Esophagus muscularis mucosa (tissue), 4 donors: ENCODE measurements around the gene PDGFC. TPM values are rescaled to one million over a fixed set of nuclear protein-coding genes. Genes with fewer than 3 reads are reported as not detected.

ENCODE experiments used
- DNase-seq: peaks from one replicate; pipeline ENCODE4 v3.0.0-alpha.2; 2017; ENCODE audit errors: extremely low spot score
- H3K27ac ChIP-seq, 4 donors: fragments of 200-600 bp; sonication (generic); replicated peaks in 1 of 4; 1 replicate in 3 of 4; 2 replicates in 1 of 4; pipeline ENCODE4 v1.5.1; 2016 to 2019; ENCODE audit warnings: mild to moderate bottlenecking in 1 of 4
- H3K27me3 ChIP-seq, 4 donors: fragments of 200-600 bp; sonication (generic); one replicate each; pipeline versions ENCODE4 v1.5.1 to v1.6.0; 2016 to 2019
- H3K36me3 ChIP-seq, 4 donors: fragments of 200-600 bp; sonication (generic); one replicate each; pipeline ENCODE4 v1.5.1; 2016 to 2019
- H3K4me1 ChIP-seq, 4 donors: fragments of 200-600 bp; sonication (generic); one replicate each; pipeline ENCODE4 v1.5.1; 2016 to 2019
- H3K4me3 ChIP-seq, 4 donors: fragments of 200-600 bp; sonication (generic); 1 replicate in 2 of 4; 2 replicates in 2 of 4; pipeline ENCODE4 v1.5.1; 2016 to 2019; ENCODE audit warnings: mild to moderate bottlenecking in 4 of 4, moderate library complexity in 1 of 4
- H3K9me3 ChIP-seq, 4 donors: fragments of 200-600 bp; sonication (generic); 1 replicate in 3 of 4; 2 replicates in 1 of 4; pipeline ENCODE4 v1.5.1; 2016 to 2019
- EP300 ChIP-seq: sonication (generic); formaldehyde crosslinking; IDR thresholded peaks from one replicate; pipeline ENCODE4 v1.6.1; 2017; ENCODE audit warnings: antibody characterized with exemption
- POLR2A ChIP-seq: fragments of 450-650 bp; IDR thresholded peaks from one replicate; pipeline ENCODE4 v1.6.1; 2017; ENCODE audit warnings: antibody characterized with exemption, moderate library complexity, mild to moderate bottlenecking, low read depth
- POLR2AphosphoS5 ChIP-seq, 2 donors: sonication (generic); formaldehyde crosslinking; IDR thresholded peaks; one replicate each; pipeline ENCODE4 v1.6.1; 2017; ENCODE audit warnings: antibody characterized with exemption in 2 of 2
- WGBS: methylation state at CpG from one replicate; pipeline ENCODE4 v1.1.5; 2018; 5-methylcytosine and 5-hydroxymethylcytosine counted together
- intact Hi-C: fragments of 100-400 bp; cut with DNase I; formaldehyde crosslinking; loops from one replicate; pipeline ENCODE4 v1.15.1; 2023
- total RNA-seq, 4 donors: library from RNA; depleted of rRNA; stranded (reverse); fragments of >200 nt; gene quantifications; one replicate each; pipeline versions ENCODE4 v1.1.0 to v1.2.1, GENCODE V29; 2016
- TF ChIP-seq, protein P1 (sequence below), 3 experiments: fragments of 200-600 bp in 2 of 3; fragments of 450-650 bp in 1 of 3; sonication (generic) in 2 of 3; IDR thresholded peaks; one replicate each; pipeline ENCODE4 v1.5.1; 2017 to 2019; ENCODE audit warnings: antibody characterized with exemption in 3 of 3, mild to moderate bottlenecking in 2 of 3, moderate library complexity in 1 of 3

Gene PDGFC, protein sequence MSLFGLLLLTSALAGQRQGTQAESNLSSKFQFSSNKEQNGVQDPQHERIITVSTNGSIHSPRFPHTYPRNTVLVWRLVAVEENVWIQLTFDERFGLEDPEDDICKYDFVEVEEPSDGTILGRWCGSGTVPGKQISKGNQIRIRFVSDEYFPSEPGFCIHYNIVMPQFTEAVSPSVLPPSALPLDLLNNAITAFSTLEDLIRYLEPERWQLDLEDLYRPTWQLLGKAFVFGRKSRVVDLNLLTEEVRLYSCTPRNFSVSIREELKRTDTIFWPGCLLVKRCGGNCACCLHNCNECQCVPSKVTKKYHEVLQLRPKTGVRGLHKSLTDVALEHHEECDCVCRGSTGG
- 10 to 100 TPM; 25.3 to 38.3 (median 30.0) TPM for total RNA-seq

DNA sequence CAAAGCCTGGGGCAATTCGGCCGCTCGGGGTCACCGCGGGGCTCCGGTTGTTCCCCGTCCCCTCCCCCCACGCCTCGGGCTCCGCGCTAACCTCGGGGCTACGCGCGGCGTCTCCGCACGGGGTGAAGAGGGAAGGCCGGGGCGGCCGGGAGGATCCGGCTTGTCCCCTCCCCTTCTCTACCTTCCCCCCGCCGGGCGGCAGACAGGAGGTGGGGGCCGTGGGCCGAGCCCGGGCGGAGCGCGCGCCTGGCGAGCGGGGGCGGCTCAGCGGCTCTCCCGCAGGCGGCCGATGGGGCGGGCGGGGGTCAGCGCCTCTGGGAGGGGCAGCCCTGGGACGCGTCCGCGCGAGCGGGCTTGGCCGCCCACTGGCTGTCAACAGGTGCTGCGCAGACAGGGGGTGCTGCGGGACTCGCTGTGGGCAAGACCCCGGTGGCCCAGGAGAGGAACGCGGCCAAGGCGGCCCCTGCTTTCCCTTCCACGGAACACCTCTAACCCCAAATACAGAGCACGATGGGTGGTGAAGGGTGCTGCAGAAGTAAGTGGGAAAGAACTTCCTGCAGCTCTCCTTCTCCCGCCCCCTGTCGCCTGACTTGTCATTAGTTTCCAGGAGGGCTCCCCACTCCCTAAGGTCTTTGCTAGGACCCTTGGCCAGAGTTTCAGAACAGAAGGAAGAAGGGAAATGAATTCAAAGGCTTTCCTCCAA lies at the start of gene PDGFC:
Gene PDGFC (minus strand): TSS at position 124 of the 703 bp plus-strand sequence. CDS start 896 bp downstream, outside the sequence.
- under 1% methylated on average over 18 of the region's 60 CpGs for WGBS
- peak; percentile 94 for DNase-seq

DNA sequence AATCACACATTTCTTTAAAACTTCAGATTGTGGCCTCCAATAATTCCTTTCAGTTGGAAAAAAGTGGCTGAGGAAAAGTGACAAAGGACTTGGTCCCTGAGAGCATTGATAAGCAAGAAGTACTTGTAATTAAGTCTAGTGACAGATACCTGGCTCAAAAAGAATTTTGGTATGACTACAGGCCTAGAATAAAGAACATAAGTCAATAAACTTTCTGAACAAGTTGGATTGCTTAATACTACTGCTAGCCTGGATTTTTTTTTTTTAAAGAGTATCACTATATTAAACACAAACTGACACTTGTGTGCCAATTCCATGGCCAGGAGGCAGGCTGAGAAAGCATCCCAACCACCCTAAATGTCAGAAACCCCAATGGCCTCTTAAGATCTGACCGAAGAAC lies 49.3 kb upstream of the PDGFC start:
- H3K4me3 ChIP-seq = no peak overlapping the region
- WGBS = 94% methylated on average over 1 of the region's 1 CpG
- TF ChIP-seq EP300 (no peak), POLR2A (no peak), POLR2AphosphoS5 (IDR thresholded peaks at IDR 0.05) (no peak)
- TF ChIP-seq, protein P1, sequence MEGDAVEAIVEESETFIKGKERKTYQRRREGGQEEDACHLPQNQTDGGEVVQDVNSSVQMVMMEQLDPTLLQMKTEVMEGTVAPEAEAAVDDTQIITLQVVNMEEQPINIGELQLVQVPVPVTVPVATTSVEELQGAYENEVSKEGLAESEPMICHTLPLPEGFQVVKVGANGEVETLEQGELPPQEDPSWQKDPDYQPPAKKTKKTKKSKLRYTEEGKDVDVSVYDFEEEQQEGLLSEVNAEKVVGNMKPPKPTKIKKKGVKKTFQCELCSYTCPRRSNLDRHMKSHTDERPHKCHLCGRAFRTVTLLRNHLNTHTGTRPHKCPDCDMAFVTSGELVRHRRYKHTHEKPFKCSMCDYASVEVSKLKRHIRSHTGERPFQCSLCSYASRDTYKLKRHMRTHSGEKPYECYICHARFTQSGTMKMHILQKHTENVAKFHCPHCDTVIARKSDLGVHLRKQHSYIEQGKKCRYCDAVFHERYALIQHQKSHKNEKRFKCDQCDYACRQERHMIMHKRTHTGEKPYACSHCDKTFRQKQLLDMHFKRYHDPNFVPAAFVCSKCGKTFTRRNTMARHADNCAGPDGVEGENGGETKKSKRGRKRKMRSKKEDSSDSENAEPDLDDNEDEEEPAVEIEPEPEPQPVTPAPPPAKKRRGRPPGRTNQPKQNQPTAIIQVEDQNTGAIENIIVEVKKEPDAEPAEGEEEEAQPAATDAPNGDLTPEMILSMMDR (IDR thresholded peaks at IDR 0.05) = no peak
- H3K4me1 ChIP-seq = no peaks in the 10 kb centered on the region
- no peak overlapping the region for H3K27ac ChIP-seq
- no peaks in the 10 kb centered on the region for H3K9me3 ChIP-seq
- no peaks in the 10 kb centered on the region for H3K36me3 ChIP-seq
- intact Hi-C loops = no loop called here
- H3K27me3 ChIP-seq = no peaks in the 10 kb centered on the region
- DNase-seq = no peak

More for the DNA sequence above, at the start of gene PDGFC:
- Histone ChIP-seq H3K9me3 (no peaks in the 10 kb centered on the region), H3K27me3 (no peaks in the 10 kb centered on the region), H3K36me3 (no peaks in the 10 kb centered on the region), H3K4me1 (peaks cover 22 to 48% (median 41%) of the 10 kb centered on the region in 4 donors), H3K27ac (peak within 1 kb of the TSS; percentile 94 to 98 (median 96)), H3K4me3 (peak within 1 kb of the TSS; percentile 85 to 92 (median 88))
- TF ChIP-seq POLR2AphosphoS5 (IDR thresholded peaks at IDR 0.05) (peak; percentile 61 to 82), POLR2A (no peak)
- TF ChIP-seq, protein P1 (IDR thresholded peaks at IDR 0.05) = peak; percentile 48 to 58 (median 55)
- intact Hi-C loops = loop anchor here (5.0 kb wide), 2 partner anchors 75 to 380 kb away; no protein-coding TSS in a partner anchor

DNA sequence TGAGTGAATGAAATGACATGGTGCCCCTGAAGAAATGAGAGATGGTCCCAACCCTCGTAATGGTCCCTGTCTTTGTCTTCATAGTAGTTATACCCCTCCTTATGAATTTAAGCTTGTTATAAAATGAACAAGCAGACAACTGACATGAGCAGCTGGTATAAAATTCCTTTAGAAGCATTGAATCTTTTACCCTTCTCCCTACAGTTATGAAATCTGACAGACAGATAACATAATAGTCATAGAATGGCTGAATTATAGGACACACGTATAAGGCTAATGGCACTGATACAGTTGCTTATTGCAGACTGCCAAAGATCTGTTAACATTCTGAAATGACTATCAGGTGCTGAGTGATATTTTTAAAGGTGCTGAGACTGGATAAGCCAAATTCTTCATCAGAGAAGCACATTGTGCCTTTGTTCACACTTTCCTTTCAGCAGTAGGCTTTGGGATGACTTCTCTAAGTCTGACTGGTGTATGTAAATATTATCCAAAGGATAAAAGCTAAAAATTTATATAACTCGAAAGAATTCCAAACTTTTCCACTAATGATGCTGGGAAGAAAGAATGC lies 47.4 kb upstream of the PDGFC start:
- Histone ChIP-seq H3K27me3 (no peaks in the 10 kb centered on the region), H3K4me1 (no peaks in the 10 kb centered on the region), H3K9me3 (no peaks in the 10 kb centered on the region), H3K27ac (no peak overlapping the region), H3K4me3 (no peak overlapping the region), H3K36me3 (no peaks in the 10 kb centered on the region)
- TF ChIP-seq, protein P1 (IDR thresholded peaks at IDR 0.05) = no peak
- no peak for TF ChIP-seq POLR2AphosphoS5 (IDR thresholded peaks at IDR 0.05)
- DNase-seq = no peak
- 63% methylated on average over 3 of the region's 3 CpGs for WGBS
- intact Hi-C loops = no loop called here

DNA sequence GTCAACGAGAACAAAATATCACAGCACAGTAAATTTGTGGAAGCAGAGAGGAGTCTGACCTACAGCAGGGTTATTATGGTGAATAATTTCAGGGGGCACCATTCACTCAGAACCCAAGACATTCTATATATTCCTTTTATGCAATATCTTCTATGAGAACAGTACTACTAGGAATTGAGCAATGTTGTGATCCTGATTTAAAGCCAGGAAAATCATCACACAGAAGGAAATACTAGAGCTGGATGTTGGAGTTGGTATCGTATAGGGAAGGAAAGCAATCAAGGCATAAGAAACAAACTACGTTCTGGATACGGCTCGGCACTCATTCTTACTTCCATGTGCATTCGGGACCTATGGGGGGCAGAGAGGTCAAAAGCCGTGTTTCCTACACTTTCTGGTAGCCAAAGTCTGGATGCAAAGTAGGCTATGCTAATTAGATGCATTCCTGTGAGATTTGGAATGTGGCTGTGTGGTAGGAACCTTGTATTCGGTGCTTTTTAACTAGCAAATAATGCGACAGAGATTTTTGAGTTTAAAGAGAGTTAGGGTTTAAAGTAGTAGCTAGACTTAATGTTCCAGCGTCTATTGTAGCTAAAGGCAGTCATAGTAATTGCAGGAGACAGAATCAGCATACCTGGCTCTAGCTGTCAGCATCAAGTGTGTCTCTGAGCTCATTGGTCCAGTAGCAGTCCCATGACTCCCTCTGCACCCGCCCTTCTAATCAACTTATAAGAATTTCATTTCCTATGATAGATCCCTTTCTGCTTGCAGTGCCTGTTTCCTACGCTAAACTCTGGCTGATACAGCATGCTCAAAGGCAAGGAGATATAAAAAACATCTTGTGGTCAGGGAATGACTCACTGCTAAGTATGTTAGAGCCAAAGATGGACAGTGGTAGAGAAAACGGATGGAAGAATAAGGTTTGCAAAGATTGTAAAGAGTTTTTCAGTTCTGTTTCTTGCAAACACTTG lies 43.3 kb upstream of the PDGFC start:
- H3K9me3 ChIP-seq = no peaks in the 10 kb centered on the region
- H3K4me1 ChIP-seq = no peaks in the 10 kb centered on the region
- H3K27ac ChIP-seq = no peak overlapping the region
- WGBS = 80% methylated on average over 13 of the region's 13 CpGs
- intact Hi-C loops = no loop called here
- TF ChIP-seq POLR2AphosphoS5 (IDR thresholded peaks at IDR 0.05) (no peak), EP300 (no peak), POLR2A (no peak)
- TF ChIP-seq, protein P1 (IDR thresholded peaks at IDR 0.05) = no peak
- no peak overlapping the region for H3K4me3 ChIP-seq
- no peaks in the 10 kb centered on the region for H3K36me3 ChIP-seq
- no peaks in the 10 kb centered on the region for H3K27me3 ChIP-seq
- DNase-seq = no peak
